Activated gamma-delta T cell treated with anti-CD3 and anti-CD28 coated beads, Interleukin-2, amount 50 U/mL, for 16 hours (primary cell): ENCODE results near the gene PKMYT1.
"Not testable (repeated sequence)": the region's sequence is repeated elsewhere in the genome, so short reads cannot be mapped to it uniquely, and the experiment has no call there.

Experiments
- DNase-seq: peaks from one replicate; pipeline ENCODE4 v3.0.0-alpha.2; 2020; ENCODE audit warnings: low read depth

The PKMYT1 gene

GRCh38 chr16:2931231-2931914, 48.9 kb downstream of the PKMYT1 start:
- DNase-seq: not testable (repeated sequence)

GRCh38 chr16:2930236-2930635, 50.0 kb downstream of the PKMYT1 start:
- no peak for DNase-seq

- DNase-seq: no peak
Measured at GRCh38 chr16:2929693-2930092, 50.6 kb downstream of the PKMYT1 start.

- DNase-seq: no peak
Measured at GRCh38 chr16:2928796-2929195, 51.5 kb downstream of the PKMYT1 start.

GRCh38 chr16:2928151-2928550, 52.1 kb downstream of the PKMYT1 start:
- not testable (repeated sequence) for DNase-seq

- DNase-seq: peak; percentile 76
Measured at GRCh38 chr16:2927010-2927646, 53.1 kb downstream of the PKMYT1 start.

- no peak for DNase-seq
Measured at GRCh38 chr16:2926650-2926999, 53.6 kb downstream of the PKMYT1 start.

- no peak for DNase-seq
Measured at GRCh38 chr16:2925951-2926649, 54.1 kb downstream of the PKMYT1 start.

- no peak for DNase-seq
Measured at GRCh38 chr16:2924901-2925755, 55.1 kb downstream of the PKMYT1 start.

GRCh38 chr16:2923481-2923880, 56.8 kb downstream of the PKMYT1 start:
- DNase-seq: no peak
